Middle frontal gyrus (tissue), 1 donor: ENCODE results near the gene CHSY1.

Source experiments
- DNase-seq: peaks from one replicate; pipeline ENCODE4 v3.0.0-alpha.2; 2015; ENCODE audit warnings: low spot score; ENCODE audit errors: extremely low spot score

Gene CHSY1

GRCh38 chr15:101269479-101270223 is 17.8 kb upstream of the CHSY1 start:
- no peak for DNase-seq

- peak; percentile 41 for DNase-seq
Observed at GRCh38 chr15:101267320-101268104, 15.7 kb upstream of the CHSY1 start.

- DNase-seq, result no peak
Observed at GRCh38 chr15:101266787-101267186, 14.9 kb upstream of the CHSY1 start.

- no peak for DNase-seq
Observed at GRCh38 chr15:101266034-101266433, 14.2 kb upstream of the CHSY1 start.

GRCh38 chr15:101264911-101265641 is 13.2 kb upstream of the CHSY1 start:
- no peak for DNase-seq

- DNase-seq, result no peak
Observed at GRCh38 chr15:101264011-101264410, 12.2 kb upstream of the CHSY1 start.

- no peak for DNase-seq
Observed at GRCh38 chr15:101262551-101262950, 10.7 kb upstream of the CHSY1 start.

GRCh38 chr15:101258238-101259144 is 6.6 kb upstream of the CHSY1 start:
- peak; percentile 61 for DNase-seq

GRCh38 chr15:101256757-101257156 is 4.9 kb upstream of the CHSY1 start:
- DNase-seq, result no peak

- no peak for DNase-seq
Observed at GRCh38 chr15:101255615-101256241, 3.9 kb upstream of the CHSY1 start.

- DNase-seq, result no peak
Observed at GRCh38 chr15:101255051-101255395, 3.2 kb upstream of the CHSY1 start.

GRCh38 chr15:101254157-101255050 is 2.6 kb upstream of the CHSY1 start:
- DNase-seq, result no peak

GRCh38 chr15:101252836-101253235 is 988 bp upstream of the CHSY1 start:
- no peak for DNase-seq

- DNase-seq, result no peak
Observed at GRCh38 chr15:101250873-101251829, 697 bp downstream of the CHSY1 start.

- no peak for DNase-seq
Observed at GRCh38 chr15:101250341-101250831, 1.5 kb downstream of the CHSY1 start.

- DNase-seq, result no peak
Observed at GRCh38 chr15:101248274-101248673, 3.6 kb downstream of the CHSY1 start.

- no peak for DNase-seq
Observed at GRCh38 chr15:101246824-101247745, 4.8 kb downstream of the CHSY1 start.
